Natural killer cell (primary cell): ENCODE data around the gene PRDM16. TPM values are rescaled to one million over a fixed set of nuclear protein-coding genes. Genes with fewer than 3 reads are reported as not detected.

Source experiments
- ATAC-seq, 3 donors: fragments of 150-1000 bp in 2 of 3; fragments of 200-7000 bp in 1 of 3; cut with Tn5 transposase; 1 replicate in 1 of 3; 2 replicates in 2 of 3; pipeline ENCODE4 v1.10.0; 2021; ENCODE audit warnings: mild to moderate bottlenecking in 2 of 3, moderate library complexity in 2 of 3
- DNase-seq, 2 donors: peaks; one replicate each; pipeline versions ENCODE4 v3.0.0 to v3.0.0-alpha.2; 2013 to 2021; ENCODE audit warnings: mixed read lengths in 1 of 2
- H3K27ac ChIP-seq: one replicate; pipeline ENCODE4 v1.5.1; 2013; ENCODE audit warnings: mild to moderate bottlenecking, low read length
- H3K27me3 ChIP-seq: one replicate; pipeline ENCODE4 v1.6.1; 2013; ENCODE audit warnings: low read length; ENCODE audit not compliant: control insufficient read depth, insufficient read depth
- H3K36me3 ChIP-seq: one replicate; pipeline ENCODE4 v1.6.1; 2013; ENCODE audit warnings: low read length; ENCODE audit not compliant: control insufficient read depth, insufficient read depth
- H3K4me1 ChIP-seq: one replicate; pipeline ENCODE4 v1.6.1; 2013; ENCODE audit warnings: low read length; ENCODE audit not compliant: control insufficient read depth, insufficient read depth
- H3K4me3 ChIP-seq: one replicate; pipeline ENCODE4 v1.5.1; 2013; ENCODE audit warnings: low read length
- H3K9me3 ChIP-seq: one replicate; pipeline ENCODE4 v1.6.1; 2013; ENCODE audit warnings: low read length; ENCODE audit not compliant: control insufficient read depth, insufficient read depth
- H3K27ac Mint-ChIP-seq, 2 donors: one replicate each; pipeline ENCODE4 v1.8.0; 2022; ENCODE audit warnings: mild to moderate bottlenecking in 2 of 2, mixed read lengths in 2 of 2, moderate library complexity in 1 of 2
- H3K27me3 Mint-ChIP-seq, 2 donors: one replicate each; pipeline ENCODE4 v1.8.0; 2022; ENCODE audit warnings: low read depth in 2 of 2, mixed read lengths in 2 of 2
- H3K36me3 Mint-ChIP-seq: one replicate; pipeline ENCODE4 v1.8.0; 2022; ENCODE audit warnings: mixed read lengths
- H3K4me1 Mint-ChIP-seq, 2 donors: one replicate each; pipeline ENCODE4 v1.8.0; 2022; ENCODE audit warnings: mixed read lengths in 2 of 2
- H3K4me3 Mint-ChIP-seq: one replicate; pipeline ENCODE4 v1.8.0; 2022; ENCODE audit warnings: mild to moderate bottlenecking, moderate library complexity, mixed read lengths
- H3K9me3 Mint-ChIP-seq, 2 donors: one replicate each; pipeline ENCODE4 v1.8.0; 2022; ENCODE audit warnings: mixed read lengths in 2 of 2
- WGBS: methylation state at CpG from one replicate; pipeline ENCODE4 v1.1.7; 2013; ENCODE audit warnings: missing lambda C conversion rate; ENCODE audit not compliant: insufficient coverage; 5-methylcytosine and 5-hydroxymethylcytosine counted together
- intact Hi-C: fragments of 100-400 bp; cut with micrococcal nuclease; formaldehyde crosslinking; loops from one replicate; pipeline ENCODE4 v1.14.2; 2022
- total RNA-seq, 4 donors: library from RNA; stranded (reverse); fragments of 120-200 nt in 1 of 4; gene quantifications; one replicate each; pipeline versions ENCODE4 v1.2.3 to v1.2.4, GENCODE V29; 2013 to 2022
- TF ChIP-seq, protein P1 (sequence below): fragments of 200-600 bp; IDR thresholded peaks from one replicate; pipeline ENCODE4 v1.8.0; 2022; ENCODE audit warnings: antibody characterized with exemption

PRDM16 gene
- total RNA-seq, 3 donors from 2014 or later (not counting 1 experiment from before 2014, with no cell fraction given) = 0.25 to 0.64 TPM; not detected in 1

DNA sequence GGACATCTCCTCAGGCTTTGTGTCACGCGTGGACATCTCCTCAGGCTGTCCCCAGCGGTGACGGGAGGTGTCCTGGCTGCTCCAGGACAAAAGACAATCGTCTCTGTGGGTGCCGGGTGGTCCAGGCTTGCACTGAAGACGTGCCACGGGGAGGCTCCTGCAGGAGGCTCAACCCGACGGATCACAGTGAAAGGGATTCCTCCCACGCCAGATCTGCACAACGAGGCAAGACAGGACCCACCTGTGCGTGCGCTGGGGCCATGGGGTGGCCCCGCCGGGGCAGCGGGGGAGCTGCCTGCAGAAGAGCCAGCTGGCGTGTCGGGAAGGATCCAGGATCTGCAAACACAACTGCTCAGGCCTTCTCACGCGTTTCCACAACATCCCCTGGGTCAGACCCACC lies 366.7 kb downstream of the PRDM16 start:
- ATAC-seq (no peak), DNase-seq (no peak)
- Mint-ChIP-seq H3K36me3 (no peaks in the 10 kb centered on the region), H3K9me3 (no peaks in the 10 kb centered on the region), H3K27me3 (no peaks in the 10 kb centered on the region), H3K4me1 (no peaks in the 10 kb centered on the region), H3K4me3 (no peak overlapping the region), H3K27ac (no peak overlapping the region)
- Histone ChIP-seq H3K36me3 (no peaks in the 10 kb centered on the region), H3K4me3 (no peak overlapping the region), H3K4me1 (no peaks in the 10 kb centered on the region), H3K9me3 (no peaks in the 10 kb centered on the region), H3K27me3 (no peaks in the 10 kb centered on the region), H3K27ac (no peak overlapping the region)
- TF ChIP-seq, protein P1, sequence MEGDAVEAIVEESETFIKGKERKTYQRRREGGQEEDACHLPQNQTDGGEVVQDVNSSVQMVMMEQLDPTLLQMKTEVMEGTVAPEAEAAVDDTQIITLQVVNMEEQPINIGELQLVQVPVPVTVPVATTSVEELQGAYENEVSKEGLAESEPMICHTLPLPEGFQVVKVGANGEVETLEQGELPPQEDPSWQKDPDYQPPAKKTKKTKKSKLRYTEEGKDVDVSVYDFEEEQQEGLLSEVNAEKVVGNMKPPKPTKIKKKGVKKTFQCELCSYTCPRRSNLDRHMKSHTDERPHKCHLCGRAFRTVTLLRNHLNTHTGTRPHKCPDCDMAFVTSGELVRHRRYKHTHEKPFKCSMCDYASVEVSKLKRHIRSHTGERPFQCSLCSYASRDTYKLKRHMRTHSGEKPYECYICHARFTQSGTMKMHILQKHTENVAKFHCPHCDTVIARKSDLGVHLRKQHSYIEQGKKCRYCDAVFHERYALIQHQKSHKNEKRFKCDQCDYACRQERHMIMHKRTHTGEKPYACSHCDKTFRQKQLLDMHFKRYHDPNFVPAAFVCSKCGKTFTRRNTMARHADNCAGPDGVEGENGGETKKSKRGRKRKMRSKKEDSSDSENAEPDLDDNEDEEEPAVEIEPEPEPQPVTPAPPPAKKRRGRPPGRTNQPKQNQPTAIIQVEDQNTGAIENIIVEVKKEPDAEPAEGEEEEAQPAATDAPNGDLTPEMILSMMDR = no peak
- intact Hi-C loops = no loop called here
- WGBS = 93% methylated on average over 21 of the region's 21 CpGs

DNA sequence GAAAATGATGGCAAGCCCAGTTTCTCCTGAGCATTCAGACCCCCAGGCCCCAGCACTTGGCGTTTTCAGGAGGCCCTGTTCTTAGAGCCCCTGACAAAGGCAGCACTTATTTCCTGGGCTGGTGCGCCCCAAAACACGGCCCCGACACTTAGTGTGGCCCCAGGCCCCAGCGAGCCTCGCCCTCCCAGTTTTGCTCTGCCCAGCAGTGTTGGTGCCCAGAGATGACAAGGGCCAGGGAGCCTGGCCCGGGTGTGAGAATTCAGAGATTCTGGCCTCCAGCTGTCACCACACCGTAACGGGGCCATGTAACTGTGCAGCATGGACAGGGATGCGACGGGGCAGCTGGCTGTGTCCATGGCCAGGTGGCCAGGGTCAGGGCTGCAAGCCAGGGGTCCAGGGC lies 367.4 kb downstream of the PRDM16 start:
- Mint-ChIP-seq H3K4me1 (no peaks in the 10 kb centered on the region), H3K27me3 (no peaks in the 10 kb centered on the region), H3K9me3 (no peaks in the 10 kb centered on the region), H3K27ac (no peak overlapping the region), H3K4me3 (no peak overlapping the region), H3K36me3 (no peaks in the 10 kb centered on the region)
- DNase-seq (no peak), ATAC-seq (no peak)
- 91% methylated on average over 11 of the region's 11 CpGs for WGBS
- intact Hi-C loops = no loop called here
- no peak overlapping the region for H3K27ac ChIP-seq
- H3K36me3 ChIP-seq = no peaks in the 10 kb centered on the region
- no peaks in the 10 kb centered on the region for H3K4me1 ChIP-seq
- H3K4me3 ChIP-seq = no peak overlapping the region
- H3K27me3 ChIP-seq = no peaks in the 10 kb centered on the region
- no peaks in the 10 kb centered on the region for H3K9me3 ChIP-seq
- TF ChIP-seq, protein P1 = no peak

DNA sequence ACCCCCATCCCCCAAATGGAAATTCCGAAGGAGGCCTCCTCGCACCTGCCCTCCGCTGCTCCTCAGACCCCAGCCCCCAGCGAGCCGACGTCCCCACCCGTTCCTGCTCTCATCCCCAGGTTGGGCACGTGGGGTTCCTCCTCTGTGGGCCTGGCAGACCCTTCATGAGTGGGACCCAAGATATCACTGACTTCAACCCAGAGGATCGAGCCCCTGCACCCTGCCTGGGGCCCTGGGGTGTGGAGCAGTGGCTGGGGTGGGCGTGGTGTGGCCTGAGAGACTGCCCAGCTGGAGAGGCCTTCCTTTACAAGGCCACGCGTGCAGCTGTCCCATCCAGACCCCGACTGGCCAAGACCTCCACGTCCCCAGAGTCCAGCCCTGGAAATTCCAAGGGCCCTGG lies 367.9 kb downstream of the PRDM16 start:
- intact Hi-C loops = no loop called here
- Mint-ChIP-seq H3K27ac (no peak overlapping the region), H3K4me1 (no peaks in the 10 kb centered on the region), H3K36me3 (no peaks in the 10 kb centered on the region), H3K4me3 (no peak overlapping the region), H3K9me3 (no peaks in the 10 kb centered on the region), H3K27me3 (no peaks in the 10 kb centered on the region)
- Histone ChIP-seq H3K4me1 (no peaks in the 10 kb centered on the region), H3K27me3 (no peaks in the 10 kb centered on the region), H3K27ac (no peak overlapping the region), H3K4me3 (no peak overlapping the region), H3K36me3 (no peaks in the 10 kb centered on the region), H3K9me3 (no peaks in the 10 kb centered on the region)
- TF ChIP-seq, protein P1 = no peak
- ATAC-seq (no peak), DNase-seq (no peak)
- 87% methylated on average over 14 of the region's 14 CpGs for WGBS

DNA sequence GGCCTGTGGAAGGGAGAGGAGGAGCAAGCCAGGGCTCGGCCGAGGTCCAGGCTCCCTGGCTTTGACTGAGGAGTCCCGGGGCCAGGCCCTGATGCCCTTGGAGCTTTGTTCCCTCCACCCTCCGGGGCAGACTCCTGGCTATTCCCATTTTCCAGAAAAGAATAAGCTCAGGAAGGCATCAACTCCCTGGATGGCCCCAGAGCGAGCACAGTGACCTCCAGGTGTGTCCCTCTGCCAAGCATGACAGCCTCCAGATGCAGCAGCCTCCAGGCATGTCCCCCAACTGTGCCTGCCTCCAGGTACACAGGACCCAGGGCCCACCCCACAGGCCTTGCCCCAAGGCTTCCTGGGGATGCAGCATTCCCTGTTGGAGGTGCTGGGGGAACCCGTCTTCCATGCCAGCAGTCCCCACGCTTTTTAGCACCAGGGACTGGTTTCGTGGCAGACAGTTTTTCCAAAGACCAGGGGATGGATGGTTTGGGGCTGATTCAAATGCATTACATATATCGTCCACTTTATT lies 369.7 kb downstream of the PRDM16 start:
- TF ChIP-seq, protein P1 = no peak
- no peaks in the 10 kb centered on the region for H3K36me3 ChIP-seq
- H3K4me1 Mint-ChIP-seq = no peaks in the 10 kb centered on the region
- H3K36me3 Mint-ChIP-seq = no peaks in the 10 kb centered on the region
- ATAC-seq (no peak), DNase-seq (no peak)
- H3K4me3 Mint-ChIP-seq = no peak overlapping the region
- no peak overlapping the region for H3K4me3 ChIP-seq
- H3K27ac ChIP-seq = no peak overlapping the region
- no peaks in the 10 kb centered on the region for H3K27me3 ChIP-seq
- no peak overlapping the region for H3K27ac Mint-ChIP-seq
- no peaks in the 10 kb centered on the region for H3K9me3 Mint-ChIP-seq
- intact Hi-C loops = no loop called here
- H3K9me3 ChIP-seq = no peaks in the 10 kb centered on the region
- H3K27me3 Mint-ChIP-seq = peaks cover 5 to 6% of the 10 kb centered on the region in 2 donors
- no peaks in the 10 kb centered on the region for H3K4me1 ChIP-seq
- WGBS = 90% methylated on average over 7 of the region's 9 CpGs
